SK-N-SH (cell line): ENCODE results near the gene PLAGL1.

Experiments used
- CHD2 ChIP-seq: fragments of 150-350 bp; IDR thresholded peaks from 2 replicates; pipeline ENCODE4 v1.6.1; 2018; ENCODE audit warnings: low read length; ENCODE audit not compliant: partially characterized antibody
- CTCF ChIP-seq: fragments of 200-600 bp; sonication (generic); IDR thresholded peaks from 2 replicates; pipeline ENCODE4 v1.6.1; 2017; ENCODE audit warnings: antibody characterized with exemption, mild to moderate bottlenecking, moderate library complexity
- ELF1 ChIP-seq: IDR thresholded peaks from 2 replicates; pipeline ENCODE4 v1.4.0; 2012
- FOXM1 ChIP-seq: IDR thresholded peaks from 2 replicates; pipeline ENCODE4 v1.4.0; 2012; ENCODE audit warnings: low read depth, mild to moderate bottlenecking
- MAX ChIP-seq: IDR thresholded peaks from 2 replicates; pipeline ENCODE4 v1.4.0; 2012; ENCODE audit warnings: low read depth
- NRF1 ChIP-seq: IDR thresholded peaks from 2 replicates; pipeline ENCODE4 v1.6.1; 2012; ENCODE audit warnings: low read depth, mild to moderate bottlenecking, low read length
- POLR2AphosphoS5 ChIP-seq: IDR thresholded peaks from 2 replicates; pipeline ENCODE4 v1.6.1; 2012; ENCODE audit warnings: low read depth, low read length
- RAD21 ChIP-seq: IDR thresholded peaks from 2 replicates; pipeline ENCODE4 v1.6.1; 2012; ENCODE audit warnings: mild to moderate bottlenecking, low read length
- REST ChIP-seq: IDR thresholded peaks from 2 replicates; pipeline ENCODE4 v1.6.1; 2012; ENCODE audit warnings: mild to moderate bottlenecking, low read depth, low read length, moderate library complexity
- RFX5 ChIP-seq: IDR thresholded peaks from 2 replicates; pipeline ENCODE4 v1.6.1; 2012; ENCODE audit warnings: mild to moderate bottlenecking, improper control_type of control experiment, low read length
- SMC3 ChIP-seq: IDR thresholded peaks from 2 replicates; pipeline ENCODE4 v1.6.1; 2012; ENCODE audit warnings: low read depth, low read length, improper control_type of control experiment
- TAF1 ChIP-seq: IDR thresholded peaks from 2 replicates; pipeline ENCODE4 v1.6.1; 2012; ENCODE audit warnings: low read depth, mild to moderate bottlenecking, low read length, moderate library complexity, borderline replicate concordance
- TCF12 ChIP-seq: IDR thresholded peaks from 2 replicates; pipeline ENCODE4 v1.4.0; 2012
- ZBTB33 ChIP-seq: IDR thresholded peaks from 2 replicates; pipeline ENCODE4 v1.4.0; 2012; ENCODE audit warnings: low read depth, borderline replicate concordance

GRCh38 chr6:143998686-143999085 lies 9.4 kb downstream of the PLAGL1 start:
- no peak for TF ChIP-seq MAX
- TF ChIP-seq SMC3: no peak
- TF ChIP-seq TCF12: no peak
- no peak for TF ChIP-seq CTCF
- no peak for TF ChIP-seq FOXM1
- TF ChIP-seq ELF1: no peak
- no peak for TF ChIP-seq ZBTB33
- no peak for TF ChIP-seq RFX5
- no peak for TF ChIP-seq REST
- no peak for TF ChIP-seq TAF1
- TF ChIP-seq POLR2AphosphoS5: no peak
- TF ChIP-seq CHD2: no peak
- TF ChIP-seq NRF1: no peak
- no peak for TF ChIP-seq RAD21
